GM19395 (cell line): Measurements from ENCODE around the gene LTBP4.

ENCODE experiments used
- ATAC-seq: cut with Tn5 transposase; IDR thresholded peaks from one replicate; pipeline ENCODE4 v1.9.1; 2021; ENCODE audit warnings: mild to moderate bottlenecking, moderate library complexity; ENCODE audit not compliant: unreplicated experiment

LTBP4 gene

GRCh38 chr19:40596608-40597328, 4.4 kb upstream of the LTBP4 start:
- no peak for ATAC-seq

DNA sequence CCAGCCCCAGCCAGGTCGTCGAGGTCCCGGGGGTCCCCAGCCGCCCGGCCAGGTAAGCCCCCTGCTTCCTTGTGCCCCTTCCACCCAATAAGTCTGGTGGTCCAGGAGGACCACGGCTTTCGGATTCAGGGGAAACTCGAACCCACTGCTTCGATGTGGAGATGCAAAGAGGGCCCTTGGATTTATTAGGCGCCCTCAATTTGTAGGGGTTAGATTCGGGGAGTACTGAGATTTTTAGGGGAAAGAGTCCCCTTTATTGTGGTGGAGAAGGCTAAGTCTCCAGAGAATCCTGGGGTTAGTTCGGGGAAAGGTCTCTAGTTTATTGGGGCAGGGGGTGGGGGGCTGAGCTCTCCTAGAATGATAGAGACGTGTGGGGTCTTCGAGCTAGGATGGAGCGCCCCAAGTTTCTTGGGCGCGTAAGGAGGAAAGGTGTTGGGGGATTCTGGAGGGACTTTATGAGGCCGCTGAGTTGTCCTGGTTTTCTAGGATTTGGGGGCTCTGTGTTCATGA, 3.8 kb upstream of the LTBP4 start:
- no peak for ATAC-seq

GRCh38 chr19:40598121-40598917, 2.9 kb upstream of the LTBP4 start:
- no peak for ATAC-seq

DNA sequence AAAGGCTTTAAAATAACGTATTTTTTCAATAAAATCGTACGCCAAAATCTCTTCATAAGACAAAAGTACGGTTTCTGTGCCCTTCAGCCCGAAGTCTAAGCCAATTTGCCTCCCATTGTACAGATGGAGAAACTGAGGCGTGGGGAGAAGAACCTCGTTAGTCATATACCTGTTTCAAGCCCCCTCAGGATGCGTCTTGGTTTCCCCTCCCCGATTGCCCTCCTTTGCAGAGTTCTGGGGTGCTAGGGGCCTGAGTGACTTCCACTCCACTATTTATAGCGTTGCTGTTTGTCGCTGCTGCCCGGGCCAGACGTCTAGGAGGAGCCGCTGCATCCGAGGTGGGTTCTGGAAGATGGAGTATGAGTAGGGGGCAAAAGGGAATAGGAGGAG, 2.3 kb upstream of the LTBP4 start:
- no peak for ATAC-seq

DNA sequence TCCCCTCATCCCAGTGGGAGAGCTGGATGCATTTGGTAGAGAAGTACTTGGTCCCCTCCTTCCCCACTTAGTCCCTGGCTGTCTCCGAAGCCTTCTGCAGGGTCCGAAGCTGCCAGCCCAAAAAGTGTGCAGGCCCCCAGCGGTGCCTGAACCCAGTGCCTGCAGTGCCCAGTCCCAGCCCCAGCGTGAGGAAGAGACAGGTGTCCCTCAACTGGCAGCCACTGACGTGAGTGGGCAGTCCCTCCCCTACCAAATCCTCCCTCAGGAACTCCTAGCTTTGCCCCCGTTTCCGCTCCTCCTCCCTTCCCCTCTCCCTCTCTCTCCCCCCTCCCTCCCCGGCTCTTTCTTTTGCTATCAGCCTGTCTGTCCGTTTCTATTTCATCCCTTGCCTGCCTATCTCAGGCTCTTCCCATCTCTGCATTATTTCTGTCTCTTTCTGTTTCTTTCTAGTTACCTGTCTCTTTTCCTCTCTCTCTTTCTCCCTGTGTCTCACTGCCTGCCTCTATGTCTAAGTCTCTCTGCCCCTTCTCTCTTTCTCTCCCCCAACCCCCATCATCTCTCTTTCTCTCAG, 1.8 kb upstream of the LTBP4 start:
- no peak for ATAC-seq

GRCh38 chr19:40599902-40600569, 1.1 kb upstream of the LTBP4 start:
- ATAC-seq = no peak

DNA sequence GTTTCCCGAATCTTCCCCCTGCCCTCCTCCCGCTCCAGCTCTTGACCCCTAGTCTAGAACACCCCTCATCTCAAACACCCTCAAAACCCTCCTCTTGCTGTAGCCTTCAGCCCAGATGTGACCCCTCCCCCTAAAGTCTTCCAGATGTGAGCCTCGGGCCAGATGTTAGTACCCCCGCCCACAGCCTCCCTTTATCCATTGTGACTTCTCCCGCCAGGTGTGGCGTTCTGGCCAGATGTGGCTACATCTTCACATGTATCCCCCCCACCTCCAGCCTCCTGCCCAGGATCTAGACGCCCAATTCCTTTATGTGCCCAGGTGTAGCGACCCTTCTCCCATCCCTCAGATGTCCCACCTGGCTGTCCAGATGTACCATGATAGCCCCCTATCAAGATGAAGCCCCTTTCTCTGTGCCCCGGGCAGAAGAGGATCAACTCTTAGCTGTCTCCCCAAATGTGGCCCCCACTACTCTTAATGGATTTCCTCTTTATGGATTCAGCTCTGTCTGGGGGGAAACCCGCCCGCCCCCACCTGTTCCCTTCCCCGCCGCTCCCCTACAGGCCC, 517 bp upstream of the LTBP4 start:
- ATAC-seq = no peak

GRCh38 chr19:40603071-40603388, 1.9 kb downstream of the LTBP4 start:
- no peak for ATAC-seq

DNA sequence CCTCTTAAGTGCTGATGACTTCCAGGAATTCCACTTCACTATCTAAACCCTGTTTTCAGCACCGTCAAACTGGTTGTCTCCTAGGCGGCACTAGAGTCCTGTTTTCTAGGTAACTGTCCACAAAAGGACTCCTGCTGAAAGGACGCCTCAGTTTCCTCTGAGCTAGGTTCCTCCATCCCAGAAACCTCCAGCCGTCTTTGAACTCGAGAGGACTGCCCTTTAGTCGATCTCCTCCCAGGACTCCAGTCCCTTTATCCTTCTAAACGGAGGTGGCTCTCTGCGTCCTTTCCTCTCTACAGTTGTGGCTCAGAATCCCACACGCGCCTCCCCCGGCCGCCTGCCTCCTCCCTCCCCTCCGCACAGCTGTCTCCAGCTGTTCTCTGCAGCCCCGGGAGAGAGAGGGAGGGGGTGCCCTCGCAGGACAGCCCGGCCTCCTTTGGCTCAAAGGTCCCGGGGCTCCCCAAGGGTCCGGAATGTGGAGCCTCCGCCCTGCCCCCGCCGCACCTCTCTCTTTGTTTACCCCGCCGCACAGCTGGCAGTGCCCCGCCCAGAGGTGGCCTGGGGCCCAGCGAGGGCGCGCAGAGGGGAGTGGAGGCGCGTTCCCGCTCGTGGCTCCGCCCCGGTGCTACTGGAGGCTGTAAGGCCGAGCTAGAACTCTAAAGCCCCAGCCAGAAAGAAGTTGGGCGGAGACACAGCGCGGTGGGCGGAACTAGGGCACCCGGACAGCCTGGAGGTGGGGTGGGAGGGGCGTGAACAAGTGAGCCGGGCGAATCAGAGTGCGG, 2.4 kb downstream of the LTBP4 start:
- ATAC-seq = peak; percentile 74

DNA sequence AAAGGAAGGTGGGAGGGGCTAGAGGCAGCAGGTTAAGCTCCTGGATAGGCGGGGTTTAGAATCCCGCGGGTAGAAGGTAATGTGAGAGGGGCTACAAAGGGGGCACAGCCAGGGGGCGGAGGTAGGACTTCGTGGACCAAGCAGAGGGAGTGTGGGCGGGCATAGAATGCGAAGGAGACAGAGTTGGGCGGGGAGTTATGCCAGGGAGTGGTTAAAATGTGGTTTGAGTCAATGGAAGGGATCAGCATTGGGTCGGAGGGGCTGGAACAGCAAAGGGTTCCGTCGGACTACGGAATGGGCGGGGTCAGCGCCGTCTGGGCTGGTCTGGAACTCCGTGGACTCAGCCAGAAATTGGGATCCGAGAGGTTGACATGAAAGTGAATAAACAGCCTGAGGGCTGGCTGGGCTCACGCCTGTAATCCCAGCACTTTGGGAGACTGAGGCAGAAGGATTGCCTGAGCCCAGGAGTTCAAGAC, 3.0 kb downstream of the LTBP4 start:
- ATAC-seq = no peak

GRCh38 chr19:40604647-40605215, 3.6 kb downstream of the LTBP4 start:
- ATAC-seq = no peak

- no peak for ATAC-seq
Observed at GRCh38 chr19:40605216-40605971, 4.2 kb downstream of the LTBP4 start.

- ATAC-seq = no peak
Observed at GRCh38 chr19:40607311-40608239, 6.4 kb downstream of the LTBP4 start.

DNA sequence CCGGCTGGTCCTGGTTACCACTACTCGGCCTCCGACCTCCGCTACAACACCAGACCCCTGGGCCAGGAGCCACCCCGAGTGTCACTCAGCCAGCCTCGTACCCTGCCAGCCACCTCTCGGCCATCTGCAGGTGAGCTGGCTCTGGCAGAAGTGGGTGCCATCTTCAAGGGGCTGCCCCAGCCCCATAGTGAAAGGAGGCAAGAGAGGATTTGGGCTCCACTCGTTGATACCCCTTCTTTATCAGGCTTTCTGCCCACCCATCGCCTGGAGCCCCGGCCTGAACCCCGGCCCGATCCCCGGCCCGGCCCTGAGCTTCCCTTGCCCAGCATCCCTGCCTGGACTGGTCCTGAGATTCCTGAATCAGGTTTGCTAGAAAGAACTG, 7.1 kb downstream of the LTBP4 start:
- ATAC-seq = no peak

DNA sequence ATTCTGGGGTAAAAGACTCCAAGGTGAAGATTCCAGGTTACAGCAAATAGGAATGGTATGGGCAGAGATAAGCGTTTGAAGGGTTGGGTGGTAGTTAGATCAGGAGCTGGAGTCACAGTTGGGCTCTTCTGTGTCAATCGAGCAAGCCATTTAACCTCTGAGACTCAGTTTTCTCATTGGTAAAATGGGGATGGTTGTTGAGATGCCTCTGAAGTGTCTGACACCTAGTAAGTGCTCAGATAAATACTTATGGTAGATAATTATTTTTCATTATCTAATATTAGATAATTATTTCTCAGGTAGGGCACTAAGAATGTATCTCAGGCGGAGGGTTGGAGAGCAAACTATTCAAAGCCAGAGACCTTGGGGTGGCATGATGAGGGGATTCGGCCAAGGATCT, 7.8 kb downstream of the LTBP4 start:
- no peak for ATAC-seq

GRCh38 chr19:40609561-40610395, 8.6 kb downstream of the LTBP4 start:
- ATAC-seq = peak; percentile 52

GRCh38 chr19:40610396-40611064, 9.4 kb downstream of the LTBP4 start:
- no peak for ATAC-seq
